ENCODE results near the gene PHYKPL.
"Not testable (repeated sequence)": the region's sequence is repeated elsewhere in the genome, so short reads cannot be mapped to it uniquely, and the experiment has no call there.

PHYKPL gene

DNA sequence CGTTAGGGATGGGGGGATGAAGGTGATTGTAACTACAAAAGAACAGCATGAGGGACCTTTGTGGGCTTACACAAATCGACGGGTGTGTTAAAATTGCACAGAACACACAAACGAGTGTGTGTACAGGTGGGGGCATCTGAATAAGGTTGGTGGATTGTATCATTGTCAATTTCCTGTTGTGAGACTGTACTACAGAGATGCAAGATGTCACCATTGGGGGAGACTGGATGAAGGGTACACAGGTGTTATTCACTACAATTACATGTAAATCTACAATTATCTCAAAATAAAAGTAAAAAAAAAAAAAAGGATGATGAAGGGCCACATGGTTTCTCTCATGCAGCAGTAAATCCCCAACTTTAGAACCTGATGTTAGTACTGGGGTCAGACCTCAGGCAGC, 31.4 kb upstream of the PHYKPL start:
- no peak for DNase-seq (ENCODE audit: low spot score)

DNA sequence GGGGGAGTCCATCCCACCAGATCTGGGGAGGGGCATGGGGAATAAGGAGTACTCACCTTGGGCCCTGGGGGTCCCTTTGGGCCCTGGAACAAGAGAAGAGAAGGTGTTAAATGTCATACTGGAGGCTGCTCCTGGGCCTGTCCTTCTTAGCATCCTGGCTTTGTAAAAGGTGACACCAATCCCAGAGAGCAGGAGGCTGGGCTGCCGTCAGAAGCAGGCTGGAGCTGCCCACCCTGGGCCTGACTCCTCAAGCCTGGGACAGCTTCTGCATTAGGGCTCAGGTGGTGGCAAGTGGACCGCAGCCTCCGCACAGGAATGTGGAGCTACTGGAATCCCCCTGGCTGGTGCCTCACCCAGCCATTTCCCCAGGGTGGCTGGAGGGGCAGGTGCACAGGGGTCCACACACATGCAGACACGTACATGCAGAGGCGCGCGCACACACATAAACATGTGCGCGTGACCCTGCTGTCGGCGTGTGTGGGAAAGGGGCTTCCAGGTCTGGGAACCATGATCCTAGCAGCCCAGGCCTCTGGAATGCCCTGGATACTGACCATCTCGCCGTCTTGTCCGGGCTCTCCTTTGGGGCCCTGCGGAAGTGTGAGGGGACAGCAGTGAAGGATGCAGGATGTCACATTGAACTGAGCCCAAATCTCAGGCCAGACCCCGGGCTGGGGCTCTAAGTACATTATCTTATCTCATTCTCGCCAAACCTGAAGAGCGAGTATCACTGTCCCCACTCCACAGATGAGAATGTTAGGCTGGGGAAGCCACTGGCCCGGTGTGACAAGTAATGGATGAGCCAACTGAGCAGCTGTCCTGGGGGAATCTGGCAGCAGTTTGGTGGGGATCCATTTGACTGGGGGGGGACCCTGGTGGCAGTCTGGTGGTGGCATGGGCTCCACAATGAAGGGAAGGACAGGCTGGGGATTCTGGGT, 29.3 kb upstream of the PHYKPL start:
- no peak for DNase-seq (ENCODE audit: low spot score)

DNA sequence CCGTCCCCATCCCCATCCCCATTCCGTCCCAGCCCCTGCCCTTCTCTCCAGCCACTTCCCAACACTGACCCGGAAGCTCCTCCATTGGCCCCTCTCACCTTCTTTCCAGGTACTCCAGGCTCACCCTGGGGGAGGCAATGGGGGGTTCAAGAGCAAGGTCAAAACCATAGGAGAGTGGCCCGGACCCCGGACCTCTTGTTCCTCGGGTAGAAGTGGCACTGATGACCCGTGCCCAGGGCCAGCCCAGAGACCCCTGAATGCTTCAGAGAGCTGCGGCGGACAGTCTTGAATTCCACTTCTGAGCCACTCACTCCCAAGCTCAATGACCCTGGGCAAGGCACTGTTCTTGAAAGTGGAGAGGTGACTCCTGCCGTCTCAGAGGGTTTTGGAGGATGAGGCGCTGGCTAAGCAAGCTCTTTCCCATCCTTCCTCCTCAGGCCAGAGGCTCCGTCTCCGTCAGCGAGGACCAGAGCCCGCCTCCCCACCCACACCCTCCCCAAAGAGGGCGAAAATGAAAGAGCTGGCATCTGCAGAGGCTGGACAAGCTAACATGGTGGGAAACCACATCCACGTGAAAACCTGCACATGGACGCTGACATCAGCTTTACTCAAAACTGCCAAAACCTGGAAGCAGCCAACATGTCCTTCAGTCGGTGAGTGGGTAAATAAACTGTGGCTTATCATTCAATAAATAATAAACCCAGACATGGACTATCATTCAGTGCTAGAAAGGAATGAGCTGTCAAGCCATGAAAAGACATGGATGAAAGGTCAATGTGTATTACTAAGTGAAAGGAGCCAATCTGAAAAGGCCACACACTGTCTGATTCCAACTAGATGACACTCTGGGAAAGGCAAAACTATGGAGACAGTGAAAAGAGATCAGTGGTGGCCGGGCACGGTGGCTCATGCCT, 27.3 kb upstream of the PHYKPL start:
- no peak for DNase-seq (ENCODE audit: low spot score)

DNA sequence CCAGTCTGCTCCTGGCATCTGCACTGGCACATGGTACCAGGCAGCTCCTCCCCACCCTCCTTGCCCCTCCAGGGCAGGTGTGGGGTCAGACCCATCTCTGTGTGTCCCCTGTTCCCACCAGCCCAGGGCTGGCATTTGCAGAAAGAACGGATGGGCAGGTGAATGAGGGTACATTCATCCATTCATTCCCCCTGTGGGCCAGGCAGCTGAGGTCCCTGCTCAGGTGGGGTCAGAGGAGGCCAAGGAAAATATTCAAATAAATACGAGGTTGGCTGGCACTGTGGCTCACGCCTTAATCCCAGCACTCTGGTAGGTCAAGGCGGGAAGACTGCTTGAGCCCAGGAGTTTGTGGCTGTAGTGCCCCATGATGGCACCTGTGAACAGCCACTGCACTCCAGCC, 25.0 kb upstream of the PHYKPL start:
- no peak for DNase-seq (ENCODE audit: low spot score)

DNA sequence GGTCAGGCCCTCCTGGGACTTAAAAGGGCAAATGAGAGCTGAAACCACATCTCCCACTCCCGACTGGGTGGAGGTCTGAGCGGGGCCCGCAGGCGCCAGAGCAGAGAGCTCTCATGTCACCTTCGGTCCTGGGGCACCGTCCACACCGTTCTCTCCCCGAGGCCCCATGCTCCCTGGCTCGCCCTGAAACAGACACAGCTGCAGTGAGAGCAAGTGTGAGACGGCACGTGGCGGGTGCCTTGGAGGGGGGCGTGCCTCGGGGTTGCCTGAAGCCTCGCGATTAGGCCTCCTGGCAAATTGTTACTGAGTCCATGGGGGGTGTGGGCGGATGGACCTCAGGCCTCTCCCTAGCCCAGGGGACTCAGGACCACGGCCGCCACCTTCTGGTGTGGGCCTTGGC, 24.1 kb upstream of the PHYKPL start:
- DNase-seq (ENCODE audit: low spot score) = no peak

DNA sequence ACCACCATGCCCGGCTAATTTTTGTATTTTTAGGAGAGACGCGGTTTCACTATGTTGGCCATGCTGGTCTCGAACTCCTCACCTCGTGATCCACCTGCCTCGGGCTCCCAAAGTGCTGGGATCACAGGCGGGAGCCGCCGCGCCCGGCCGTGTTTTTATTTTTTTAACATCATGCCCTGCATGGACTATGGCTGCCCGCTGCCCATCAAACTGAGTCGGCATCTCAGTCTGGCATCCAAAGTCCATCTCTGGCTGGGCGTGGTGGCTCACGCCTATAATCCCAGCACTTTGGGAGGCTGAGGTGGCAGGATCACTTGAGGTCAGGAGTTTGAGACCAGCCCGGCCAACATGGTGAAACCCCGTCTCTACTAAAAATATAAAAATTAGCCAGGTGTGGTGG, 21.0 kb upstream of the PHYKPL start:
- not testable (repeated sequence) for DNase-seq (ENCODE audit: low spot score)

DNA sequence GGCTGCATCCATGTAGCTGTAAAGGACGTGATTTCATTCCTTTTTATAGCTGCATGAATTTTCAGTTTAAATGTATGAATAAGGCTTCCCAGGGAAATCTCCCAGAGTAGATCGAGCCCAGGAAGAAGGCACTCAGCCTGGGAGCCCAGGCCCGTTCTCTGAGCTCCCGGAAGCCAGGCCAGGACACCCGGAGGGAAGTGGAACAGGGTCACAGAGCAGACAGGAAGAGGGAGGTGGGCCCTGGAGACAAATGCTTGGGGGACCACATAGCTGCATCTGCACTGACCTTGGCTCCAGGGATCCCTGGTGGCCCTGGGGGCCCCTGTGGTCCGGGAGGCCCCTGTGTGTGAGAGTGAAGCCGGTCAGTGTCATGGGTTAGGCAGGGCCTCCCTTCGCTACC, 19.7 kb upstream of the PHYKPL start:
- no peak for DNase-seq (ENCODE audit: low spot score)

DNA sequence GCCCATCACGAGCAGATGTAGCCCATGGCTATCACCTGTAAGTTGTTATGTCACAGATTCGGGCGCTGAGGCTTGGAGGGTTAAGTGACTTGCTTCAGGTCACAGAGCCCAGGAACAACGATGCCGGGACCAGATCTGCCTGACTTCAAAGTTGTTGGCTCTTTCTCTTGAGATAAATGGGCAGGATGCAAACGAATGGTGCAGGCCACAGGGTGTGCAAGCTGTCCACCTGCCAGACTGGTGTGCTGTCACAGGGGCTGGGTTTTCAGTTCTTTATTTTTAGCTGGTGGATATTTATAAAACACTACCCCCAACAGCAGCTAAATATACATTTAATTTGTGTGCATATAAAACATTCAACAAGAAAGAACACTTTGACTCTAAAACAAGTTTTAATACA, 17.7 kb upstream of the PHYKPL start:
- DNase-seq (ENCODE audit: low spot score) = no peak

DNA sequence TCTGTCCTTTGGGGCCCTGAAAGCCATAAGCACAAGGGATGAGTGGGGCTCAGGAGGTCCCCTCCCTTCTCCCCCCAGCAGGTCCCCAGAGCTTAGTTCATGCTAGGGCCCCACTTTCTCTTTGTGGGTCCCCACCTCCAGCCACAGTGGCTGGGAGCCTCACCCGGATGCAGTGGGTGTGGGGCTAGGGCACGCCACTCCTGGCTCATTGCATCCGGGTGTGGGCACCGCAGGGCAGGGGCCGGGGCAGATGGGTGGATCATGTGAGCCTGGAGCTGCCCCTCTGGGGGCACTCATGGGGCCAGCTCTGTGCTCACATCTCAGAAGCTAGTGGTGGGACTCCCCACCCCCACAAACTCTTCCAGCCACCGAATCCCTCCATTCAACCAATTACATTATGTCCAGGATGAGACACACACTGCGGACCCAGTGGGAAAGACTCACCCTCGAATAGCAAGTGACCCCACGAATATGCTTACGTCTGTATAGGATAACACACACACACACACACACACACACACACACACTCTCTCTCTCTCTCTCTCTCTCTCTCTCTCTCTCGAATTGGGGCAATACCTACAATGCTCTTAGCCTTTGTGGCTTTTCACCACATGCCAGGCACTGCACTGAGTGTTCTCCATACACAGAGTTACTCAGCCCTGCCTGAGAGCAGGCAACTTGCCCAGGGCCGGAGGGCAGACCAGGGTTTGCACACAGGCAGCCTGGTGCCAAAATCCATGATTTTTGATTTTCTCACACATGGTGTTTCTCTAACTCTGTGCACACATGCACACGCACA, 16.8 kb upstream of the PHYKPL start:
- DNase-seq (ENCODE audit: low spot score) = no peak

DNA sequence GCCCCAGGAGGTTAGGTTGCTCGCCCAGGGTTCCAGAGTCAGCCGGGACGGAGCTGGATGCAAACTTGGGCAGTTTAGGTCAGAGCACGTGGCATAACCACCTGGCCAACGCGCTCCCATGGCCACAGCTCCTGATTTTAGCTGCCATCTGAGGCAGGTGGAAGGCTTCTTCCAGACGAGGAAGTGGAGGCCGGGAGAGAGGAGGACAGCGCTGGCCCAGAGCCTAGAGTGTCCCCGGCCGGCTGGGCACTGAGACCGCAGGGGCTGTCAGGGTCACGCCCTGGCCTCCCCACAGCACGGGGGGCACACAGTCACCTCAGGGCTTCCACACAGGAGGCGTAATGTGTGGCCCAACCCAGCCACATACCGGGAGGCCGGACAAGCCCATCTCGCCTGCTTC, 16.1 kb upstream of the PHYKPL start:
- no peak for DNase-seq (ENCODE audit: low spot score)

DNA sequence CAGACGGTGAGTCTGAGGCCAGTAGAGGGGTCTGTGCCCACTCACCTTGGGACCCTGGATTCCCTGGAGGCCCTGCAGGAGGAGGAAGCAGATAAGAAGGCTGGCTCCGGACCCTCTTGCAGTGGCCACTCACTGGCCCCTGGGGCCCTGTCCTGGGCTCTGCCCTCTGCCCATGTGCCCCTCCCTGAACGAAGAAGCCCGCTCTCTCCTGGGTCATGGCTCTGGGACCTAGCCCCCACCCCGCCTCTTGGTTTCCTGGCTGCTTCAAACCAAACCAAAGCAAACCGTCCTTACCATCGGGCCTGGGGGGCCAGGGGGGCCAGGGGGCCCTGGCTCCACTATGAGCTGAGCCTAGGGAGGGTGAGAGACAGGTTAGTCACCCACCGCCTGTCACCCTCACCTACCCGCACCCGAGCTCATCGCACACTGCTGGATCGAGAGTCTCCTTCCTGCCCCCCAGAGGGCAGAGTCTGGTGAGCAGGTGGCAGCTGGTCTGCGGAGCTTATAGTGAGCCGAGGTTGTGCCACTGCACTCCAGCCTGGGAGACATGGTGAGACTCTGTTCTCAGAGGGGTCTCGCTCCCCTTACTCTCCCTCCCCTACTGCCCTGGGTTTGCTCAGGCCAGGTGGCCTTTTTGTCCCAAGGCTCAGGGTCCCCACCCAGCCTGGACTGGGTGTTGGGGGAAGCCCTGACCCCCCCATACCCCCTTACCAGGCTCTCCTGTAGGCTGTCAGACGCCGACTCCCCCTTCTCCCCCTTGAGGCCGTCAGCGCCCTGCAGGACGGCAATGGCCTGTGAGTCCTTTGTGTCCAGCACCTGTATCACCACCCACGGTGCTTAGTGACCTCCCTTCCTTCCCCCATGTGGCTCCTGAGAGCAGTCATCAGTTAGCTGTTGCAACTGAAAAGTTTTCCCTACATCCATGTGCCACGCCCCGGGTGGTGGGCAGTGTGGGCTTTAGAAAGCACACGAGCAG, 15.2 kb upstream of the PHYKPL start:
- no peak for DNase-seq (ENCODE audit: low spot score)

DNA sequence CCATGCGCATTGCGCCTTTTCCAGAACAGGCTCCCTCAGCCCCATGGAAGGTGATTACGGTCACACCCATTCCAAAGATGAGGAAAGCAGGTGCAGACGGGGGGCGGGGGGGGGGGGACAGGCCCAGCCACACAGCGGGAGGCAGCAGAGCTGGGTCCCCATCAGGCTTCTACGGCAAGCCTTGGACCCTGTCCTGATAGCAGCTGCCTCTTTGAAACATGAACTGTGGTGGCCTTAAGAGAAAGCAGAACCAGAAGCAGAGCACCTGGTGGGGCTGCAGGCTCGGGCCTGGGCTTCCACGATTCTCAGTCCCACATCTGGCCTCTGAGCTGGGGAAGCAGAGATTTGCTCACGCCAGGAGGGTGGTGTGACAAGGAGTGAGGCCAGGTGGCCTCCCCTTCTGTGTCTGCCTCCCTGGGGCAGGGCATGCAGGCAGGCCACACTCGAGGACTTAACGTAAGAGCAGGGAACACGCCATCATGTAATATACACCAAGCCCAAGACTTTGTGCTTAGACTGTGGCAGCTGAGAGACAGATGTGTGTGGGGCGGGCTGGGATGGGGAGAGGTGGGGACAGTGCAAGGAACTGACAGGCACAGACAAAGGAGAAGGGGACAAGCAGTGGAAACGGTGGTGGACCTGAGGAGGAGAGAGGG, 14.2 kb upstream of the PHYKPL start:
- DNase-seq (ENCODE audit: low spot score) = no peak

DNA sequence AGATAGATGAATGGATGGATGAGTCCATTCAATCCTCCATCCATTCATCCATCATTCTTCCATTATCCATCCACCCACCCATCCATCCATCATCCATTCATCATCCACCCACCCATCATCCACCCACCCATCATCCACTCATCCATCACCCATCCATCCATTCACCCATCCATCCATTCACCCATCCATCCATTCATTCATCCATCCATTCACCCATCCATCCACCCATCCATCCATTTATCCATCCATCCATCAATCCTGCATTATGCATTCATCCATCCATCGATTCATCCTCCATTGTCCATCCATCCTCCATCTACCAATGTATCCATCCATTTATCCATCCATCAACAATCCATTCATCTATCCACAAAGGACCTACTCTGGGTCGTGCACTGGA, 12.8 kb upstream of the PHYKPL start:
- no peak for DNase-seq (ENCODE audit: low spot score)

DNA sequence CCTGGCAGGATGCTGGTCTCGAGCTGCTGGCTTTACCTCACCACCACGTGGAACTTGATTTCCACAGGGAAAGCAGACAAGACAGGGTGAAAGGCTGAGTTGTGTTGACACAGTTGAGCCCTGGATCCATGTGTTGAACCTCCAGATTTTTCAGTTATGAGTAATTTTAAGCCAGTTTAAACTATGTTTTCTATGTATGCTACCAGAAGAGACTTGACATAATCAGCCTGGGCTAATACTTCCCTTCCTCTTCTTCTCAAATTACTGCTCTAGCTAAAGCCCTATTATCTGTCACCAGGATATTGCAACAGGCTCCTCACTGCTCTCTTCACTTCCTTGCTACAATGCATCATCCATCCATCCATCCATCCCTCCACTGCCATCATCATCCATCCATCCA, 12.0 kb upstream of the PHYKPL start:
- no peak for DNase-seq (ENCODE audit: low spot score)

DNA sequence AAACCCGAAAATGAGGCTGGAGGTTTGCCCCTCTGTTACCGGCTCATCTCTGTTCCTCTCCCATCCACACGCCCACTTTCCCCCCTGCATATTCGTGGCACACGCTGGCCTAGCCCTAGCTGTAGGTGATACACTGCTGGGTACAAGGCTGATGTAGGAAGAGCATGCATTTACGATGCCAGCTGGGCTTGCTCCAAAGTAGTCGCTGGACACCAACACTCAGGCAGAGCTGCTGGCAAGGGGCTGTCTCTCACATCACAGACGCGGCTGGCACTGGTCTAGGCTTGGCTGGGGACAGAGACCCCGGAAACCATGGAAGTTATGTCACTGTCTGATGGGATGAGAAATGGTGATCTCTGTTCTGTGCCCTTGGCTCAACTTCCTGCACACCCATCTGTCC, 9.8 kb upstream of the PHYKPL start:
- DNase-seq (ENCODE audit: low spot score) = no peak

DNA sequence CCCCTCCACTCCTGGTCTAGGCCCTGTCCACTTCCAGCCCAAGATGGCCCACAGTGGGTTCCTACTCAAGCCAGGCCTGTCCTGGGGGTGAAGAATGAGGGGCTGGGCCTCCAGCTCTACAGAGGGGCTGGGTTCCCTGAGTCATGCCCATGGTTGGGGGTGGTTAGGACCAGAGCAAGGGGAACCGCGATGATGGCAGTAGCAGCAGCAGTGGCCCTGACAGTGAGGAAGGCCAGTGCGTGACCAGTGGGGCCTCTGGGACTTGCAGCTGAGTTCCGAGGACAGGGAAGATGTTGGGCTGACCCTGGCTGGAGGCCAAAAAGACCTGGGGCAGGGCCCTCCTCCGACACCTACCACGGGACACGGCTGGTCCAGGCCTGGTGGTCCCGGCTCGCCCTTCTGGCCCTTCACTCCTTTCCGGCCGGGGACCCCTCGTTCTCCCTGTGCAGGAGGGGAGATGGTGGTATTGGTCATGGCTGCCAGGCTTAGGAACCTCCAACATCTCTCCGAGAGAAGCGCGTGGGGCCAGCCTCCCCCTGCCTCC, 9.2 kb upstream of the PHYKPL start:
- no peak for DNase-seq (ENCODE audit: low spot score)

DNA sequence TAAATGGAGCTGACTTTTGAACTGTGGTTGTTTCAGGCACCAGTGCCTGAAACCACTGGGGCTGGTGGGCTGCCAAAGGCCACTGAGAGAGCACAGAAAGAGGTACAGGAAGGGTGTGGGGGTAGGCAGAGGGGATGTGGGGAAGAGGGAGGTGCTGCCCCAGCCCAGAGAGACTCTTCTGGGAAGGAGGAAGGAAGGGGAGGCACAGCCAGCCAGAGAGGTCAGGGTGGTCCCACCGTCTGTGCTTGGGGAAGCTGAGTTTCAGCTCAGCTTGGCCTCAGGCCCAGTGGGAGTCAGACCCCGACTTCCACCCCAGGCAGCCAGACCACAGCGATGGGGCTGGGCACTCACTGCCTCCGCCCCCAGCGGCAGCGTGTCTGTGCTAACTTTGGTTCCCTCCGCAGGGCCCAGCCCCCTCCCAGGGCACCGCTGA, 8.6 kb upstream of the PHYKPL start:
- no peak for DNase-seq (ENCODE audit: low spot score)

DNA sequence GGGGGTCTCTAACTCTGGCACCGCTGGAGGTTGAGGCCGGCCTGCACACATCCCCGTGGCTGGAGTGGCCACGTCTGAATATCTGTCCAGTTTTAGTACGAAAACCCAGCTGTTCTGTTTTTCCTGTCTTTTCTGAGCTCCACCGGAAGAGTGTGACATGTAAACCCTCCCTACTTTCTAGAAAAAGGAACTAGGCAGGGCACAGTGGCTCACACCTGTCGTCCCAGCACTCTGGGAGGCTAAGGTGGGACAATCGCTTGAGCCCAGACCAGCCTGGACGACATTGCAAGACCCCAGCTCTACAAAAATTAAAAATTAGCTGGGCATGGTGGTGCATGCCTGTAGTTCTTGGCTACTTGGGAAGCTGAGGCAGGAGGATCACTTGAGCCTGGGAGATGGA, 8.2 kb upstream of the PHYKPL start:
- no peak for DNase-seq (ENCODE audit: low spot score)

DNA sequence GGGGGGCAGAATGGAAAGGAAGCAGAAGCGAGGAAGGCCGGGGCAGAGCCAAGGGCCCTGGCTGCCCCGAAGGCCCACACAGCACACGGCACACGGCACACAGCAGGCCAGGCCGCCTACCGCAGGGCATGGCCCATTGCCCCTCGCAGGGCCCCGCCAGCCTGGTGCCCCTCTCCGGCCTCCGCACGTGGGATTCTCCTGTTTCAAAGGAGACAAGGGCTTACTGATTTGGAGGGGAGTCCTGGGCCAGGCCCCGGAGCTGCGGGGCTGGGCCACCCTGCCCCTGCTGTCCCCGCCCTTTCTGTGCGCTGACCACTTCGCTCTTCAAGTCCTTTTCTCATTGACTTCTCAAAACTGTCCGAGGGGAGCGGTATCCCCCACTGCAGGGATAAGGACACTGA, 7.7 kb upstream of the PHYKPL start:
- no peak for DNase-seq (ENCODE audit: low spot score)

DNA sequence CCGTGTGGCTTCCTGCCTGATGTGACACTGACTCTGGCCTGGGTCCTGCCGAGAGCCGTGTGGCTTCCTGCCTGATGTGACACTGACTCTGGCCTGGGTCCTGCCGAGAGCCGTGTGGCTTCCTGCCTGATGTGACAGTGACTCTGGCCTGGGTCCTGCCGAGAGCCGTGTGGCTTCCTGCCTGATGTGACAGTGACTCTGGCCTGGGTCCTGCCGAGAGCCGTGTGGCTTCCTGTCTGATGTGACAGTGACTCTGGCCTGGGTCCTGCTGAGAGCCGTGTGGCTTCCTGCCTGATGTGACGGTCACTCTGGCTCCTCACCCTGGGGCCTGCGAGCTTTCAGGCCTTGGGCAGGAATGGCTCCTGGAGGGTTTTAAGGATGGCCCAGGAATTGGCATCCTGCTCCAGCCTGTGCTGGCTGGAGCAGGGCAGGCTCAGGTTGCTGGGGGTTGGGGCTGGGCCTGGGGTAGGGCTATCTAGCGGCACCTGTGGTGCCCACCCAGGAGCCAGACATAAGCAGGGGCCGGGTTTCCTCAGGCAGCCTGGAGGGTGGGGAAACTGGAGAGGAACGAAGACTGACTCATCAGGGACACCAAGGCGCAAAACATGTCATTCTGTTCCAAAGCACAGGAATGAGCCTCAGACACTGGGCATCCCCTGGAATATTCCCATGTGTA, 7.2 kb upstream of the PHYKPL start:
- not testable (repeated sequence) for DNase-seq (ENCODE audit: low spot score)
